Measurements from ENCODE around the gene TMEM243.
"Not testable (repeated sequence)": the region's sequence is repeated elsewhere in the genome, so short reads cannot be mapped to it uniquely, and the experiment has no call there.

The TMEM243 gene

GRCh38 chr7:87219545-87220025, at the start of gene TMEM243:
Gene TMEM243 (minus strand): TSS chr7:87219732. CDS start chr7:87219503, 229 bp downstream.
- FAIRE-seq, result no peak

DNA sequence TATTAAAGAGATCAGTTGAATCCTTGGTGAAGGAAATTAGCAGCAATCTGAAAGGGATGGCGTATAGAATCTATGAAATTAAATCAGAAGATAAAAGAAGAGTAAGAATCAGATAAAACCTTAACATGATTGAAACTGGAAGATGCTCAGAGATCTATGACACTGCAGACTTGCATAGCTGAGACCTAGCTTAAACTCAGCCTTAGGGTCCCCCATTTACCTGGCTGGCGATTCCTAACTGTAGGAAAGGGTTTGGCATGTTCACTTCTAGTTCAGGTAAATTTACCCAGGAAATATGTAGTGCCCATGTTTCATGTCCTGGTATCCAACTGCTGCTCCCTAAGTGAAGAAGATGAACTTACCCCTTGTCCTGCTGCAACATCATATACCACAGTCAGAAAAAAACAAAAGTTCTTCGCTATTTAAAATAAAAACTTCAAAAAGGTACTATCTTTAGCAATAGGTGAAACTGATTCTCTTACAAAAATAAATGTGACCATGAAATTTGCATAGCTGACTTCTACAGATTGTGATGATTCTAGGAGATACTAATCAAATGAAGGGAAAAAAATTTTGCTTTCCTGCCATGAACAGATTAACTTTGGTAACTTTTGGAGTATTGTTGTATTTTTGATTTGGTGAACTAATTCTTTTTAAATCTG, 47.8 kb upstream of the TMEM243 start:
- FAIRE-seq, result no peak

- FAIRE-seq, result no peak
These were observed 44.0 kb upstream of the TMEM243 start for GRCh38 chr7:87263537-87263936.

DNA sequence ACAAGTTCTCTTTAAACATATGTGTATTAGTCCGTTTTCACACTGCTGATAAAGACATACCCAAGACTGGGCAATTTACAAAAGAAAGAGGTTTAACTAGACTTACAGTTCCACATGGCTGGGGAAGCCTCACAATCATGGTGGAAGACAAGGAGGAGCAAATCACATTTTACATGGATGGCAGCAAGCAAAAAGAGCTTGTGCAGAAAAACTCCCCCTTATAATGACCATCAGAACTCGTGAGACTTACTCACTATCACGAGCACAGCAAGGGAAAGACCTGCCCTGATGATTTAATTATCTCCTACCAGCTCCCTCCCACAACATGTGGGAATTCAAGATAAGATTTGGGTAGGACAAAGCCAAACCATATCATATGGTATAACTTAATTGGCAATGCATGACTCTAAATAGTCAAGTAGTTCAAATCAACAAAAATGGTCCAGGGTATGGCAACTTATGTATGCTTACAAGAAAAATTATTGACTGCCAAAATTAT, 34.1 kb upstream of the TMEM243 start:
- no peak for FAIRE-seq

DNA sequence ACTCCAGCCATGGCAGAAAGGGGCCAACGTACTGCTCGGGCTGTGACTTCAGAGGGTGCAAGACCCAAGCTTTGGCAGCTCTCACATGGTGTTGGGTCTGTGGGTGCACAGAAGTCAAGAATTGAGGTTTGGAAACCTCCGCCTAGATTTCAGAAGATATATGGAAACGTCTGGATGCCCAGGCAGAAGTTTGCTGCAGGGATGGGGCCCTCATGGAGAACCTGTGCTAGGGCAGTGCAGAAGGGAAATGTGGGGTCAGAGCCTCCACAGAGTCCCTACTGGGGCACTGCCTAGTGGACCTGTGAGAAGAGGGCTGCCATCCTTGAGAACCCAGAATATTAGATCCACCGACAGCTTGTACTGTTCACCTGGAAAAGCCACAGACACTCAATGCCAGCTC, 26.1 kb upstream of the TMEM243 start:
- not testable (repeated sequence) for FAIRE-seq

DNA sequence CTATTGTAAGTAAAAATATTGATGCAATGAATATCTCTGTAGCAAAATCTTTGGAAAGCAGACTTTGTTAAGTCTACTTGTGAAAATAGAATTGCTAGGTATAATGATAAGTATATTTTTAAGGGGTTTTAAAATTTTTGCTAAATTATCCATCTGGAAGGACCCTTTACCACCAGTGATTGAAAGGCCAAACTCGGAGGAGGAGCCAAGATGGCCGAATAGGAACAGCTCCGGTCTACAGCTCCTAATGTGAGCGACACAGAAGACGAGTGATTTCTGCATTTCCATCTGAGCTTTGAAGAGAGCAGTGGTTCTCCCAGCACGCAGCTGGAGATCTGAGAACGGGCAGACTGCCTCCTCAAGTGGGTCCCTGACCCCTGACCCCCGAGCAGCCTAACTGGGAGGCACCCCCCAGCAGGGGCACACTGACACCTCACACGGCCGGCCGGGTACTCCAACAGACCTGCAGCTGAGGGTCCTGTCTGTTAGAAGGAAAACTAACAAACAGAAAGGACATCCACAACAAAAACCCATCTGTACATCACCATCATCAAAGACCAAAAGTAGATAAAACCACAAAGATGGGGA, 19.0 kb upstream of the TMEM243 start:
- not testable (repeated sequence) for FAIRE-seq

DNA sequence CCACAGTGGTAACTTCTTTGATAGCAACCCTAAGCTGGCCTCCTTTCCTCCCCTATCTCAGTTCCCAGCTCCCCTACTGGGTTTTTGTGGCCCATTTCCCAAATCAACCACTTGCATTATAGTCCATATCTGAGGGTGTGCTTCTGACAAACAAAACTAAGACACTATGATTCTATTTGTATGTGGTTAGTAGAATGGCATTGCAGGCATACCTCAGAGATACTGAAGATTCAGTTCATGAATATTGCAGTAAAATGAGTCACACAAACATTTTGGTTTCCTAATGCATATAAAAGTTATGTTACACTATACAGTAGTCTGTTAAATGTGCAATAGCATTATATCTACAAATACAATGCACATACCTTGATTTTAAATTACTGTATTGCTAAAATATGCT, 15.4 kb upstream of the TMEM243 start:
- no peak for FAIRE-seq

GRCh38 chr7:87231711-87232110, 12.2 kb upstream of the TMEM243 start:
- FAIRE-seq, result no peak

- FAIRE-seq, result no peak
These were observed 11.7 kb upstream of the TMEM243 start for GRCh38 chr7:87231258-87231657.

DNA sequence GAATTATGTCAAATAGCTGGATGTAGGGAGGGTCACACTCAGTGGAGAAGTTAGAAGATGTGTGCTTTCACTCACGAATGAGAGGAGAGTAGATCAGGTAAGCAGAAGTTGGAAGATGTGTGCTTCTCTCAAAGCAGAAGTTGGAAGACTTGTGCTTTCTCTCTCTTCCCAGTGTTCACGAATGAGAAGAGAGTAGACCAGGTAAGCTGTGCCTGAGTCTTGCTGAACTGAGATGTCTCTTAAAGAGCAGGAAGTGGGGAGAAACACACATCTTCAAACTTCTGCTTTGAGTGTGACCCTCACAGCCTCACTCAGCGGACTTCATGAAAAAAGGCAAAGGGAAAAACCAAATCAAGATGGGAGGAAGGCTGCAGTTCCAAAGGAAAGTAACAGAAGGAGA, 7.0 kb upstream of the TMEM243 start:
- FAIRE-seq, result no peak

GRCh38 chr7:87225696-87226095, 6.2 kb upstream of the TMEM243 start:
- FAIRE-seq, result no peak

DNA sequence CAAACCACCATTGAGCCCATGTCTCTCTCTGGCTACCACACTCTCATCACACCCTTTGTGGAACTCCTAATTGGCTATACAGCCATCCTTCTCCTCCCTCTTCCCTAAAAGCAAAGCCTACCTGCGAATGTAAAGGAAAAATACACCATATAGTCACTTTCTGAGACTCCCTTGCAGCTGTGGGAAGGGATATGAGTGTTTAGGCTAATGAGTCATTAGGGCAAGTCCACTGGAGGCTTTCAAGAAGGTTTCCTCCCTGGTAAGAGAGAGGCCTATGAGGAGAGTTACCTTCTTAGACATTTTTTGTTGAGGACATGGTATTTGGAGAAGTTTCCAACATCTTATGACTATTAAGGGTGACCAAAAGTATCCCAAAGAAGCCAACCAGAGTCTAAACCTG, 4.1 kb upstream of the TMEM243 start:
- no peak for FAIRE-seq

- FAIRE-seq, result no peak
These were observed 1.2 kb upstream of the TMEM243 start for GRCh38 chr7:87220734-87221215.

DNA sequence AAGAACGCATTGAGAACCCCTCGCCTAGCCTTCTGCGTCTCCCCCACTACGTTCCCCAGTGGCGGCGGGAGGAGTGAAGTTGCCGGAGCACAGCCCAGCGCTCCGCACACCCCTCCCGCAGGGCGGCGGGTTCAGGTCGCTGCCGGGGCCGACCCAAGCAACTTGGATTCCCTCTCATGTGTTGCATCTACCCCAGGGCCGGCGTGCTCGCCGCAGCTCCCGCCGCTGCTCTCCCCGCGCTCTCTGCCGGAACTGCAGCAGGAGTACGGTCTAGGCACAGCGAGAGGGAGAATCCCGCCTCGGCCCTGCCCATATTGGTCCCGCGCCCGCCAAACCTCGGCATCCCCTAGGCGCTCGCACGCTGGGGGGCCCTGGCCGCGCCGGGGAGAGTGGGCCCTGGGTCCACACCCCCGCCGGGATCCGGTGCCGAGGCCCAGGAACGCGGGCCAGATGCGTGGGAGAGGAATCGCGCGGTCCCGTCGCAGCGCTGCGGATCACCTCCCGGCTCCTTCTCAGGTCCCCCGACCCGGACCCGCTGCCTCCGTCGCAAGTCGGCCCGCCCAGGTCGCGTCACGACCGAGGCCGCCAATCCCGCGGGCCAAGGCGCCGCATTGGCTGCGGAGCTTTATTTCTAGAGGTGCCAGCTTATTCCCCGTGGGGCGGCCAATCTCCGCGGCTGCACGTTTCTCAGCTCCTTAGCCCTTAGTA, 648 bp upstream of the TMEM243 start:
- FAIRE-seq, result no peak

- no peak for FAIRE-seq
These were observed 562 bp downstream of the TMEM243 start for GRCh38 chr7:87218796-87219544.

DNA sequence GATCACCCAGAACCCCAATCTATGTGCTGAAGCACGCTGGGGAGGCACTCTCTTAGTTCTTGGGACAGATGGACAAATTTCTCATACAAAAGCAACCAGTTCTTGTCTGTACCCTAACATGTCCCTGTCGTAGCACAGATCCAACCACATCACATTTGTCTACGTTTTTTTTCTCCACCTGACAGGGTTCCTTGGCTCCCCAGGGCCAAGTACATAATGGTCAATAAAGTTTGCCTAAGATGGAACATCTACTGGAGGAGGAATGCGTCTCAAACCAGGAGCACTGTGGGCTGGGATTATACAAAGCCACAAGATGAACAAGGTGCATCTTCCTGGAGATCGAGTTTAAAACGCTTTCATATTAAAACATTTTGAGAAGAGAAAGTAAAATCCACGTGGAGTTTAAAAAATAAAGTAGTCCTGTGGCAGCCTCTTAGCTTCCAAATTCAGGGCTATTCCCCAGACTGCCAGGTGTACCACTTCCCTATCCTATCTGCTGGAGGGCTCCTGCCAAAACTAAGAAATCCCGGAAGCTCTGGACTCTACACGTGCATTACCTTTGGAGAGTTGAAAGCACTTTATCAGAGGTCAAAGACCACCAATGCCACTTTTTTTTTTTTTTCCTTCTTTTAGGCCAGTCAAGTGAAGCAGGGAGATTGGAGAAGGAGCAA, 1.4 kb downstream of the TMEM243 start:
- FAIRE-seq, result no peak

DNA sequence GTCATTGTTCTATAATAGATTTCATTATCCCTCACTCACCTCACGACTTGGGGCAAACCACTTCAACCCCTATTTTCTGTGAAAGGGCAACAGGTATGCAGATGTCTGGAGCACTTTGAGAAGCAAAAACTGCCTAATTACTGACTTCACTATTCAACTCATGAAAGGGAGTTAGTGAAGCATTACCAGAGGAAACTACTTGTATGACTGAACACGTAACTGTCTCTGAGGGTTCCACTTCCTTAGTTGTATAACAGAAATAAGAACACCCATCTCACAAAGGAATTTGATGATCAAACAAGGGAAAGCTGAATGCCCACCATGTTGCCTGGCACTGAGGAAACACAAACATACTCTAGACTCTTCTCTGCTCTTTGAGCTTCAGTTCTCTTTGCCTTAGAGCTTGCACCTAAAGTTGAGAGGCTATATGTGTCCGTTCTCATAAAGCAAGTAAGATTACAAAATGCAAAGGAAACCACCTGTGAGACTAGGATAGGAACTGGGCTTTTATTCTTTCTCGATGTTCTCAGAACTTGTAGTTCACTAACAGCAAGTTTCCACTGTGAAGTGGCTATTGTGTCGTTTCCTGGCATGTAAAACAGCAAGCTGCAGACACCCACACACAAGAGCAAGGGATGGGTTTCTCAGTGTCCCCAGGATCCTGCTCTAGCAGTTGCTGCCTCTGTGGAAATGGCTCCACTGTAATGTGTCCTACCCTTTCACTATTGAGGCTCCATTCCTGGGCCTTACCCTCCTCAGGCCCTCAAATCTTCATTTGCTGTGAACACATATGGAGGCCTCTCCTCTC, 2.6 kb downstream of the TMEM243 start:
- FAIRE-seq, result no peak

DNA sequence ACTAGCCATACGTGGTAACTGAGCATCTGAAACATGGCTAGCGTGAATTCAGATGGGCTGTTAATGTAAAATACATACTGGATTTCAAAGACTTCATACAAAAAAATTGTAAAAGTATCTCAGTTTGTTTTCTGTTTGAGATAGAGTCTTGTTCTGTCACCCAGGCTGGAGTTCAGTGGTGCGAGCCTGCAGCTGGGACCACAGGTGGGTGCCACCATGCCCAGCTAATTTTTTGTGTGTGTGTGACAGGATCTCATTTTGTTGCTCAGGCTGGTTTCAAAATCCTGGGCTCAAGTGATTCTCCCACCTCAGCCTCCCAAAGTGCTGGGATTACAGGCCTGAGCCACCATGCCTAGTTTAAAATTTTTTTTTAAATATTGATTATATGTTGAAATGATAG, 4.5 kb downstream of the TMEM243 start:
- FAIRE-seq, result no peak

DNA sequence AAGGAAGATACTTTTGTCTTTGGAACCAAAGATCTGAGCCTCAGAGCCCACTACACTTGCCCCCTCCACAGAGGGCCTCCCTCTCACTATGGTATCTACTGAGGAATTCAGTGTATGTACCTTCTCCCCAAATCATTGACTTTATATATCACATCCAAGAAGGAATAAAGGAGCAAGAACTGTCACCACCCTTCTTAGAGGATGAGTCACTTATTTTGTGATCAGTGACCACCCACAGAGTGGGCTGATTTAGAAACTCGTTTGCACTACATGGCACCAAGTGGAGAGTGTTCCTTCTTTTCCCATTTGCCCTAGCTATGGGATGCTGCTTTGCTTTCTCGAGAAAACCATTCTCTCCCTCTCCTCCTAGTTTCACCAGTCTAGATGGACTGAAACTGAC, 5.7 kb downstream of the TMEM243 start:
- no peak for FAIRE-seq

DNA sequence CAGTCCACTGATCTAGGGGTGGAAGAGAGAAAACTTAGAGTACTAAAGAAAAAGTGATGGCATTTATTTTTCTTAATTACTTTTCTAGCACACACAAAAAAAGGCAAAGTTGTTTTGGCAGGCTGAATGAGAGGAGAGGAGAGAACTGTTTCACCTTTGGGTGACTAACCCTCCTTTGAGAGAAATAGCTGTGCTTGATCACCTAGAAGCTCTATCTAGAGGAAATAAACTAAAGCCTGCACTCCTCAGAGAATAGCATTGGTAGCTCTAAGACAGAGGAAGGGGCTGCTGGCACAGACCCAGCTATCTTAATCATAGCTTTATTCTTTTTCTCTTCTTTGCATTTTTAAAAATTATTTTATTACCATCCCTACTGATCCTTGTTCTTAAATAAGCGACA, 6.3 kb downstream of the TMEM243 start:
- no peak for FAIRE-seq

GRCh38 chr7:87212498-87212897, 7.0 kb downstream of the TMEM243 start:
- no peak for FAIRE-seq

- no peak for FAIRE-seq
These were observed 9.0 kb downstream of the TMEM243 start for GRCh38 chr7:87210506-87210905.
